Stomach (tissue), 4 donors: ENCODE measurements around the gene GCNT3.

ENCODE experiments used
- CTCF ChIP-seq, 7 experiments: fragments of 450-650 bp in 4 of 7; fragments of 200-600 bp in 3 of 7; sonication (generic) in 3 of 7; IDR thresholded peaks; one replicate each; pipeline ENCODE4 v1.5.1; 2016 to 2019; ENCODE audit warnings: antibody characterized with exemption in 7 of 7, control low read depth in 2 of 7, mild to moderate bottlenecking in 1 of 7
- EP300 ChIP-seq: sonication (generic); formaldehyde crosslinking; IDR thresholded peaks from one replicate; pipeline ENCODE4 v1.6.1; 2017; ENCODE audit warnings: antibody characterized with exemption
- POLR2A ChIP-seq, 4 donors: fragments of 450-650 bp; IDR thresholded peaks; one replicate each; pipeline ENCODE4 v1.6.1; 2016; ENCODE audit warnings: antibody characterized with exemption in 4 of 4, control low read depth in 2 of 4, mild to moderate bottlenecking in 1 of 4, moderate library complexity in 1 of 4
- POLR2AphosphoS5 ChIP-seq, 3 donors: sonication (generic); formaldehyde crosslinking; IDR thresholded peaks; one replicate each; pipeline ENCODE4 v1.6.1; 2016; ENCODE audit warnings: antibody characterized with exemption in 3 of 3

- no peak for TF ChIP-seq CTCF (IDR thresholded peaks at IDR 0.05)
- no peak for TF ChIP-seq EP300
- TF ChIP-seq POLR2A (IDR thresholded peaks at IDR 0.05), result no peak
- no peak for TF ChIP-seq POLR2AphosphoS5 (IDR thresholded peaks at IDR 0.05)
Measured at GRCh38 chr15:59587085-59587826, 24.3 kb upstream of the GCNT3 start.
